GM11168 (cell line): ENCODE measurements around the gene KRTAP9-9.
"Not testable (repeated sequence)": the region's sequence is repeated elsewhere in the genome, so short reads cannot be mapped to it uniquely, and the experiment has no call there.

Experiments used
- in situ Hi-C: fragments of 300-500 bp; cut with MboI; formaldehyde crosslinking; loops from one replicate; pipeline ENCODE4 v1.12.0; 2022; ENCODE audit warnings: low sequenced_read_pairs; ENCODE audit not compliant: unreplicated experiment

KRTAP9-9 gene

GRCh38 chr17:41263212-41263611, 8.0 kb downstream of the KRTAP9-9 start:
- in situ Hi-C loops: no loop called here

- in situ Hi-C loops: no loop called here
These were observed 9.4 kb downstream of the KRTAP9-9 start for GRCh38 chr17:41264599-41264998.

DNA sequence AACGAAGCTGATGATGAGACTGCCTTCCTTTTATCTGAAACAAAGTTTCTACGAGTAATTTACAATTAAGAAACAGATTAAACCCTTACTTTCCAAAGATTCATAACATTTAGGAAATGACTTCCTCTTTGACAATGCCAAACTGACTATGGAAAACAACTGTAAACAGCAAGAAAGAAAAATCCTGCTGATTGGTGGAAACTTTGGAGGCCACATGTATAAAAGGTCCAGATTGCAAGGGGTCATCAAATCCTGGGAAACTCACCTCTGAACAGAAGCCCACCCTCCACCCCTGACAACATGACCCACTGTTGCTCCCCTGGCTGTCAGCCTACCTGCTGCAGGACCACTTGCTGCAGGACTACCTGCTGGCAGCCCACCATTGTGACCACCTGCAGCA, 9.9 kb downstream of the KRTAP9-9 start, which contains the start of gene KRTAP9-6:
Gene KRTAP9-6, plus strand, starts transcription at position 301 of the 400 bp plus-strand sequence. Its CDS starts 0 bp downstream, at position 301.
- in situ Hi-C loops: no loop called here

DNA sequence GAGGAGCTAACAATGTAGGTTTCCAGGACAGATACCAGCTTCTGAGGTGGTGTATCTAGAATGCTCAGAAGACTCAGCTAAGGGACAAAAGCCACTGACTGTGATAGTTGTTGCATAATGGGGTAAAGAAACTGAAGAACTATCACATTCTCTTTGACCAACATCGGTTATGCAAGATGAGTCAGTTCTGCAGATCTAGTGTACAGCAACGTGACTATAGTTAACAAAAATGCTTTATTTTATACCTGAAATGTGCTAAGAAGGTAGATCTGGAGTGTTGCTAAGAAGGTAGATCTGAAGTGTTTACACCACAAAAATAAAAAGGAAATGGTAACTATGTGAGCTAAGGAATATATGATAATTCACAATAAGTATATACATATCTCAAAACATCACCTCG, 12.5 kb downstream of the KRTAP9-9 start:
- in situ Hi-C loops: no loop called here

- in situ Hi-C loops: not testable (repeated sequence)
These were observed 16.1 kb downstream of the KRTAP9-9 start for GRCh38 chr17:41271323-41271722.

- in situ Hi-C loops: no loop called here
These were observed 16.7 kb downstream of the KRTAP9-9 start for GRCh38 chr17:41271858-41272257.

DNA sequence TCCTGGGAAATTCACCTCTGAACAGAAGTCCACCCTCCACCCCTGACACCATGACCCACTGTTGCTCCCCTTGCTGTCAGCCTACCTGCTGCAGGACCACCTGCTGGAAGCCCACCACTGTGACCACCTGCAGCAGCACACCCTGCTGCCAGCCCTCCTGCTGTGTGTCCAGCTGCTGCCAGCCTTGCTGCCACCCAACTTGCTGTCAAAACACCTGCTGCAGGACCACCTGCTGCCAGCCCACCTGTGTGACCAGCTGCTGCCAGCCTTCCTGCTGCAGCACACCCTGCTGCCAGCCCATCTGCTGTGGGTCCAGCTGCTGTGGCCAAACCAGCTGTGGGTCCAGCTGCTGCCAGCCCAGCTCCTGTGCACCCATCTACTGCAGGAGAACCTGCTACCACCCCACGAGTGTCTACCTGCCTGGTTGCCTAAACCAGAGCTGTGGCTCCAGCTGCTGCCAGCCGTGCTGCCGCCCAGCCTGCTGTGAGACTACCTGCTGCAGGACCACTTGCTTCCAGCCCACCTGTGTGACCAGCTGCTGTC, 20.5 kb downstream of the KRTAP9-9 start, which contains the start of gene KRTAP9-7:
Gene KRTAP9-7, plus strand, starts transcription at position 51 of the 543 bp plus-strand sequence. Its CDS starts 0 bp downstream, at position 51.
- in situ Hi-C loops: not testable (repeated sequence)

DNA sequence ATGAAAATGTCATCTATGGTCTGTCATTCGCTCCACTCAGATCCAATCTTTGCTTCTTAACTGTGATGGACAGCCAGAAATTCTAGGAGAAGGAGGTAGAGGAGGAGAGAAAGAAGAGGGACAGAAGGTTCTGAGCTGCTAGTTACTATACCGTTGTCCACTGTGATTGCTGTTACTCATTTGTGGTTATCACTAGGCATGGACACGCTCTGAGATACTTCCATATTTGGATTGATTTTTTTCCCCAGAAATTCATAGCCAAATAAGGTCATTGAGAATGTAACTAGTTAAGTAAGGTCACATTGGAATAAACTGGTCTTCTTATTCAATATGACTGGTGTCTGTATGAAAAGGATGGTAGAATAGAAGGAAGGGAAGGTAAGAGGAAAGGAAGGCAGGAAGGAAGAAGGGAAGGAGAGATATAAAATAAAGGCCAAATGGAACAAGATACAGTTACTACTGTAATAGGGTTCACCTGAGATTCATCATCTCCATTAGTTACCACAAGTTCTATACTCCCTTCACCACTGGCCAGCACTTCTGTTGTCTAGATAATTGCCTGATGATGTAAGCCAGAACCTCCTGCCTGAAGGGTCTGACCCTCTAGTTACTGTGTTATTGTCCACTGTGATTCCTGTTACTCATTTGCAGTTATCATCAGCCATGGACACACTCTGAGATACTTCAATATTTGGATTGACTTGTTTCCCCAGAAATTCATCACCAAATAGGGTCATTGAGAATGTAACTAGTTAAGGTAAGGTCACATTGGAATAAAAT, 23.2 kb downstream of the KRTAP9-9 start:
- in situ Hi-C loops: no loop called here

DNA sequence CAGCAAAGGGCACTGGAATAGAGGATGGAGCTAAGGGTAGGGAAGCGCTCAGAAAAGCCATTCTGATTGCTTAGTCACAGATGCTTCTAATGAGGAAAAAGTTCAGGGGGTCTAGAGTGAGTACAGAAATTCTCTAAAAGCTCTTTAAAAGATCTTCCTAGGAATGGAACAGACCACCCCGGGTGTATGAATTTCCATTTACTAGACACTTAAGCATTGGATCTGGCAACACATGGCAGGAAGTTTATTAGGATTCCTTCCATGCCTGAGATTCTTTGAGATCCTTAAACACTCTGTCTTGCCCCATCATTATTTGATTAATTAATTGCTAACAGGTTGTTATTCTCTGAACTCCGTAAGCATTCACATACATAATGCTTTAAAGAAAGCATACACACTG, 28.9 kb downstream of the KRTAP9-9 start:
- in situ Hi-C loops: no loop called here

- in situ Hi-C loops: no loop called here
These were observed 29.4 kb downstream of the KRTAP9-9 start for GRCh38 chr17:41284546-41284945.

DNA sequence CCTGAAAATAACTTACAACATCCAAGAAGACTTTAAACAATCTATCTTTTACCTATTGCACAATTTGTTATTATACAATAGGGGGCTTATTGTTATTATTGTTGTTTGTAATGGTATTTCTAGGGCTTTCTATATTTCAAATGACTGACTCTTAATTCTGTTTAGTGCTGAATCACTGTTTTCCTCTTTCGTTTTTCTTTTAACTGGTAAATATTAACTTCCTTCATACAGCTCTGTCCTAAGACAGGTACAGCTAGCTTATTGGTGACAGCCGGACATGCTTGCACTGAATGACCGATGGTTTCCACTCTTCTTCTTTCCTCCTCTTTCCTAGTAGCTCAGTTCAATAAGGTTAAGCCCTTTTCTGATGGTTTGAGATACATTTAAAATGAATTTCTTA, 31.9 kb downstream of the KRTAP9-9 start:
- in situ Hi-C loops: no loop called here

GRCh38 chr17:41294016-41294415, 38.8 kb downstream of the KRTAP9-9 start:
- in situ Hi-C loops: no loop called here

DNA sequence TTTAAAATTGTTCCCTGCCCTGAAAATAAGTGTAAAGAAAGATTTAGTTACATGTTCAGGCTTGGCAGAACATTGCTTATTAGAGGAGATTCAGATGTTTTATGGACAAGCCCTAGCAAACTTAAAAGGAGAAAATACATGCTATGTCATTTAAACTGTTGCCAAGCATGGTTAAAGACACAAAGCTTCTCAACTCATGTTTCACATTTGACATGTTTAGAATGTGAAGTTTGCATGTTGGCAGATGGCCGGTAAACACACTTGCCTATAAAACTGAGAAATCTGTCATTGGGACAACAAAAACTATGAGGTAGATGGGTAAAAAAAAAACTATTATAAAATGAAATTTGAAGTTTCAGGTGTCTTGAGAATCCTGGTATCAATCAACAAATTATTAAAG, 41.7 kb downstream of the KRTAP9-9 start:
- in situ Hi-C loops: no loop called here

DNA sequence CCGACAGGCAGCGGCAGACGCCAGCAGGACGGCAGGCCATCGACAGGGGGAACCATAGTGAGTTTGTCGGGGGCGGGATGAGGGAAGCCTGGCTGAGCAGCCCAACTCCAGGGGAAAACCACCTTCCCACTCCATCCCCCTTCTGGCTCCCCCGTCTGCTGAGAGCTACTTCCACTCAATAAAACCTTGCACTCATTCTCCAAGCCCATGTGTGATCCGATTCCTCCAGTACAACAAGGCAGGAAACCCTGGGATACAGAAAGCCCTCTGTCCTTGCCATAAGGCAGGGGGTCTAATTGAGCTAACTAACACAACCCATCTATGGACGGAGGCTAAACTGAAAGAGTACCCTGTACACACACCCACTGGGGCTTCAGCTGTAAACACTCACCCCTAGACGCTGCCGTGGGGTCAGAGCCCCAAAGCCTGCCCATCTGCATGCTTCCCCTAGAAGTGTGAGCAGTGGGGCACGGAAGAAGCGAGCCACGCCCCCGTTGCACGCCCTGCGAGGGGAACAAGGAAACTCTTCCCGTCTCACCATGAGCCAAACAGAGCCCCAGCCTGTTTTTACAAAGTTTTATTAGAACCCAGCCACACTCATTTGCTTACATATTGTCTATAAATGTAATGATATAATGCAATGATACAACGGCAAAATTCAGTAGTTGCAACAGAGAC, 43.4 kb downstream of the KRTAP9-9 start:
- in situ Hi-C loops: no loop called here

- in situ Hi-C loops: loop anchor here (25.0 kb wide), 1 partner anchor 389 kb away; no protein-coding TSS in a partner anchor
These were observed 46.1 kb downstream of the KRTAP9-9 start for GRCh38 chr17:41301204-41301790.

DNA sequence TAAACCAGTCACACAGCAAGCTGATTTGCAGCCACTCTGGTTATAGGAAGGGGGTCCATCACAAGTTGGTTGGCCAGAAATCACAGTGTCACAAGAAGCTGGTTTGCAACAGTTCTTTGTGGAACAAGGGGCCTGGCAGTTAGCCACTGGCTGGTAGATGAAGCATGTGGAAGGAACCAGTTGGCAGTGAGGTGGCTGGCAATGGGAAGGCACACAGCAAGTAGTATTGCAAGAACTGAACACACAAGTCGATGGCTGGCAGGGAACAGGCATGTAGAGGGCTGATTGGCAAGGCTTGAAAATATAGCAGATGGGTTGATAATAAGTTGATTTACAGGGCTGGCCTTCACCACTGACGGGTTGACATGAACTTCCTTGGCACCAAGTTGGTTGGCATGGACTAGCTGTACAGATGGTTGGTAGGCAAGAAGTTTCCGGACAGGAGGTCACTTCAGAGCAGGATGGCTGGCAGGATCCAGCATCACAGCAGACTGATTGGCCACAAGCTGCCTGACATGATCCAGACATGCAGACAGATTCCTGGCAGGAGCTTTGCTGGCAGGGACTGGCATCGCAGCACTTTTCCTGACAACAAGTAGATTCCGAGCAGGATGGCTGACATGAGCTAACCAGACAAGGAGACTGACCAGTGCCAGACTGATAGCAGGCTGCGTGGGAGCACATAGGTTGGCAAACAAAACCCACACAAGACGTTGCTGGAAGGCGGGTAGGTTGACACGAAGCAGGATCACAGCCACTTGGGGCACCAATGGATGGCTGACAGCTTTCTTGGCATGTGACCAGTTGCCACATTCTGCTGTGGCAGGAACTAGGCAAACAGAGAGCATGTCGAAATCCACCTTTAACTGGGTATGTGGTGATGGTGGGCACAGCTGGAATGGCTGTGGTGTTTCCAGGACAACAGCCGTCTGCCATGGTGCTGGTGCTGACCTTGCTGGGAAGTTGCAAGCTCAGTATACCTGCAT, 47.0 kb downstream of the KRTAP9-9 start, which contains the start of gene KRTAP29-1:
Gene KRTAP29-1, minus strand, starts transcription at position 936 of the 986 bp plus-strand sequence. Its CDS starts 0 bp downstream, at position 936.
- in situ Hi-C loops: loop anchor here (25.0 kb wide), 1 partner anchor 390 kb away; no protein-coding TSS in a partner anchor

DNA sequence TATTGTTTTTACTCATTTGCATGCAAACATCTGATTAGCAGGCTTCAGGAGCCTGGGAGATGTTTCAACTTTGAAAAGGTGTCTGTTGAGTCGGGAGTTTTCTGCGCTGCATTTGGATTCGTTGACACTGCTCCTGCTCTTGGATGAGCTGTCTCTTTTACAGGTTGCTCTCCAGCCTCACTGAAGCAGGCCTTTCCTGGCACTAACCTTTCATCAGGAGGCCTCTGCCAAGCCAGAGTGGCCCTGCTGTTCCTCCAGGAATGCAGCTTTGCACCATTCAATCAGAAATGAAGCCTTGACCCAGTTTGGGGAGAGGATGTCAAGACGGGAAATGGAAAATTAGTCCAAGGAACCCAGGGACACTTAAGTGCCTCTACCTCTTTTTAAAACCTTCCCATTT, 47.8 kb downstream of the KRTAP9-9 start:
- in situ Hi-C loops: loop anchor here (25.0 kb wide), 1 partner anchor 391 kb away; no protein-coding TSS in a partner anchor

DNA sequence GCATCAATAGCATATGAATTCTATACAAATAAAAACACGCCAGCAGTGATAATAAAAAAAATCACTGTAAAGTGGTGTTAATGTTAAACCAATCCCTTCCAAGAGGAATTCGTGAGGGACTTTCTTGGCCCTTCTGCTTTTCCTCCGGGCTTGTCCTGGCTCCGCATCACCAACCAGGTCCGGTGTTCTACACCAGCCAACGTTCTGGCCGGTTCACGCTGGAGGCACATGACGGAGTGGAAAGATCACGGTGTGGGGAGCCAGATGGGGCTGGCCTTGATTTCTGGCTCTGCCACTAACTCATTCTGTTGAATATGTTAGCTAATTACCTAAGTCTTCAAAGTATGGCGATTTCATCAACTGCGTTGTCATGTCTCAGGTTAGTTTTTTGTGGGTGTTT, 48.9 kb downstream of the KRTAP9-9 start:
- in situ Hi-C loops: loop anchor here (25.0 kb wide), 1 partner anchor 392 kb away; no protein-coding TSS in a partner anchor
